GM19467 (cell line): ENCODE results near the gene MYADML2.
"Not testable (repeated sequence)": the region's sequence is repeated elsewhere in the genome, so short reads cannot be mapped to it uniquely, and the experiment has no call there.

Experiments used
- ATAC-seq: cut with Tn5 transposase; IDR thresholded peaks from one replicate; pipeline ENCODE4 v1.9.1; 2021; ENCODE audit warnings: mild to moderate bottlenecking, moderate library complexity; ENCODE audit not compliant: unreplicated experiment

The MYADML2 gene

DNA sequence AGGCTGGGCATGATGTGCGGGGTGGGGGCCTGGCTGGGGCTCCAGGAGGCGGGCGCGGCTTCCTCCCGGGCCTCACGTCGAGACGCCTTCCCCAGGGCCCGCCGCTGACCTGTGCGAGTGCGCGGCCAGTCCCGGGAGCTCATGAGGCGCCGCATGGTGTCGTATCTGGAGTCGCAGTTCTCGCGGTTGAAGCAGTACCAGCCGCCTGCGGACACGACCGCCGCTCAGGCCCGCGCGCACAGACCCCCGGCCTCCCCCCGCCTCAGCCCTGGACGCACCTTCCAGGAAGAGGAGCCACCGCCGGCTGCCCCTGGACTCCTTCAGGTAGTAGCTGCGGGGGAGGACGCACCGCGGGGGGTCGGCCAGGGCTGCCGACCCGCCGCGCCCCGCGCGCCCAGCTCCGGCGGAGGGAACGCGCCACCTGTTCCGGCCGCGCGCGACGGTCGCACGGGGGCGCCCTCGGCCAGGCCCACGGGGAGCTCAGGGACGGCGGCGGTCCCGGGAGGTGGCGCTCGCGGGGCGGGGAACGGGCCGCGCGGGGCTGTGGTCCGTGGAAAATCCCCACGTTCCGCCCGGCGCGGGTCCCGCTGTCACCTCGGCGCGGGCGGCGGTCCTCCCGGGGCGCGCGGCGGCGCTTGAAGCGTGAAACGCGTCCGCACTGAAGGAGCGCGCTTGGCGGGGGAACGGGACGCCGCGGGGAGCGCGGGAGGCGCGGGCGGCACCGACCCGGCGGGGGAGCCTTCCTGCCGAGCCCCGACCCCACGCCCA, 12.5 kb upstream of the MYADML2 start:
- no peak for ATAC-seq

GRCh38 chr17:81958633-81959342, 11.8 kb upstream of the MYADML2 start:
- ATAC-seq, result no peak

- ATAC-seq, result no peak
Observed at GRCh38 chr17:81957691-81958432, 10.8 kb upstream of the MYADML2 start.

GRCh38 chr17:81956607-81957589, 9.9 kb upstream of the MYADML2 start:
- no peak for ATAC-seq

DNA sequence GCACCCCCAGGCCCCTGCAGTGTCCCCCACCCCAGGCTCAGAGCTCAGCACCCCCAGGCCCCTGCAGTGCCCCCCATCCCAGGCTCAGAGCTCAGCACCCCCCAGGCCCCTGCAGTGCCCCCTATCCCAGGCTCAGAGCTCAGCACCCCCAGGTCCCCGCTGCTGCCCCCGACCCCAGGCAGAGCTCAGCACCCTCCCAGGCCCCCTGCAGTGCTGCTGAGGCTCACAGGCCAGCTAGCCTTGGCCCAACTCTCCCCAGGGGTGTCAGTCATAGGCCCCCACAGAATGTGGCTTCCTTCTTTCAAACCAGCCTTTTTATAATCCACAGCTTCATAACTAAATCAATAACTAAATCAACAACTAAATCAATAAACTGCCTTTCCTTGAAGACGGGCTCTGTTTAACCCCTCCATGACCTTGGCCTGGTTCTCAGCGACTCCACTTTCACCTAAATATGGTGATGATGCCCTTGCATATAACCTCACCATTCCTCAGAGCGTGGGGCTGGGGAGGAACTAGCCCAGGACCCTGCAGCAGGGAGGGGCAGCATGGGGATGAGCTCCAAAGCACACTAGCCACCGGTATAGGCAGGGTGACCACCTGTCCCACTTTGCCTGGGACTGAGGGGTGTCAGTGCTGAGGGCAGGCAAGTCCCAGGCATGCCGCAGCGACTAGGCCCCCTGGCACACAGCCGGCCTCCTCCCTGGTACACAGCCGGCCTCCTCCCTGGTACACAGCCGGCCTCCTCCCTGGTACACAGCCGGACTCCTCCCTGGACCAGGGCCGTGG, 8.9 kb upstream of the MYADML2 start:
- no peak for ATAC-seq

GRCh38 chr17:81955058-81955681, 8.1 kb upstream of the MYADML2 start:
- ATAC-seq, result no peak

DNA sequence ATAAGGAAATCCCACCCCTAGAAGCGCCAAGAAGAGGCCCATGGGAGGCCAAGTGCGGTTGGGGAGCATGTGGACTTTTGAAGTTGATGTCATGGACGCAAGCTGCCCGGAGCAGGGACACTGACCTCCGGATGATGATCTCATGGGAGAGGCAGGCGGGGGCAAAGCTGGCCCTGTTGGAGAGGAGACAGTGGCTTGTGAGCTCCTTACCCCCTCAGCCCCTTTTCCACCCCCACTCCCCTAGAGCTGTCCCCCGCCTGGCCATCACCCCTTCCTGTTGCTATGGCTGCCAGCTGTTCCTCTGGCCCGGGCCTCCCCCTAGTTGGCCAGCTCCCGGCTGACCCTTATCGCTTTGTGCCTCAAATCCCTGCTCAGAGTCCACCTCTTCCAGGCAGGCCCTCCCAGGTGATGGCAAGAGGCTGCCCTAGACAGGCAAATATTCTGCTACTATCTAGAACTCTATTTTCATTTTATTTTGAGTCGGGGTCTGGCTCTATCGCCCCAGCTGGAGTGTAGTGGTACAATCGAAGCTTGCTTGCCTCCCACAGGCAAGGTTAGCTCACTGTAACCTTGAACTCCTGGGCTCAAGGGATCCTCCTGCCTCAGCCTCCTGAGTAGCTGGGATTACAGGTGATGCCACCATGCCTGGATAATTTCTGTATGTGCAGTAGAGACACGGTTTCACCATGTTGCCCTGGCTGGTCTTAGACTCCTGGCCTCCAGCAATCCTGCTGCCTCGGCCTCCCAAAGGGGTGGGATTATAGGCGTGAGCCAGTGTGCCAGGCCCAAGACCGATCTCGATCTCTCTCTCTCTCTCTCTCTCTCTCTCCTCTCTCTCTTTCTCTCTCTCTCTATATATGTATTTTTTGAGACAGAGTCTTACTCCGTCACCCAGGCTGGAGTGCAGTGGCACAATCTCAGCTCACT, 7.4 kb upstream of the MYADML2 start:
- ATAC-seq, result no peak

GRCh38 chr17:81953443-81953842, 6.4 kb upstream of the MYADML2 start:
- ATAC-seq, result not testable (repeated sequence)

DNA sequence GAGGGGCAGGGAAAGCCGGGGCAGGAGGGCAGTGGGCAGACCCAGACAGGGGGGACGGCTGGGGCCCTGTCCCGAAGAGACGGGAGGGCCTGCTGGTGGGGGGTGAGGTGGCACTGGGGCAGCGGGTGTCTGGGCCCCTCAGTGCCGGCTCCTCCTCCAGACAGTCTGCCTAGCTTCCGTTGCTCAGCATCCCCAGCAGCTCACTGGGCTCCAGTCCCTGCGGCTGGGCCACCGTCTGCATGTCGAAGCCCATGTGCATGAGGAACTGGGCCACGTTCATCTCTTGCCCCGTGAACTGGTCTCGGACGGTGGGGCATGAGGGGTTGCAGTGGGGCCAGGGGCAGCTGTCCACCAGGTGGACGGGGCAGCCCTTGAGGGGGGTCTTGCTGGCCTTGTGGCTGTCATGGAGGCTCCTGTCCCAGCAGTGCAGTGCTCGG, 5.8 kb upstream of the MYADML2 start:
- no peak for ATAC-seq

GRCh38 chr17:81951785-81952684, 5.0 kb upstream of the MYADML2 start:
- no peak for ATAC-seq

GRCh38 chr17:81950501-81950900, 3.5 kb upstream of the MYADML2 start:
- no peak for ATAC-seq

DNA sequence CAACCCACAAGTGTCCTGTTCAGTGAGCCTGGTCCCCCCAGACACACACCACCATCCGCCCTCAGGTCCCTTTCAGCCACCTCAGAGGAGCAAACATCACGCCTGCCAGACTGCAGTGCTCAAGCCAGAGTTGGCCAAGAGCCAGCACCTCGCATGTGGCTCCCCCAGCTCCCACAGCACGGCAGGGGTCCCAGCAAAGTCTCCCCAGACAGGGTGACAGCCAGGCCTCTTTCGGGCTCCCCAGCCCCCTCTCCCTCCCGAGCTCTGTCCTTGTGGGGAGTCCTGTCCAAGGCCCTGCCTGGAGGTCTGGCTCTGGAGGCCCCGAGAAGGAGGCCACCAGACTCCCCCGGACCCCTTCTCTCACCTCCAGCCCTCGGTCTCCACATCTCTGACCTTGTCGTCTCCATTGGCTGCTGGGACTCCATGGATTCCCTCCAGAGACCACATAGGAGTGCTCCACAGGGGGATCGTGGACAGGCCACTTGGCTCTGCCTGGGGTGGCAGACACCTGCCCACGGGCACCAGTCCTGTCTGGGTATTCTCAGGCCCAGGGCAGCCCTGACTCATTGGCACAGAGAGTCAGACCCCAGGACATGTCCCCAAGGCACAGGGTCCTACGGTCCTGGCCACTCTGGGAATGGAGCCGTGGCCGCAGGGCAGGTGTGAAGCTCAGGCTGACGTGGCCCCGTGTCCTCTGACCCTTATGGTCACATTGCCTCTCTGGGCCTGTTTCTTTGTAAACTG, 1.8 kb upstream of the MYADML2 start:
- ATAC-seq, result no peak

- ATAC-seq, result no peak
Observed at GRCh38 chr17:81944858-81945257, 2.2 kb downstream of the MYADML2 start.

GRCh38 chr17:81942167-81942553, 4.9 kb downstream of the MYADML2 start:
- ATAC-seq, result no peak

- ATAC-seq, result no peak
Observed at GRCh38 chr17:81941484-81942166, 5.4 kb downstream of the MYADML2 start.
